SK-N-SH (cell line): ENCODE data around the gene TFRC. TPM values are rescaled to one million over a fixed set of nuclear protein-coding genes. Genes with fewer than 3 reads are reported as not detected.

ENCODE experiments used
- CTCF ChIA-PET: fragments of 300-600, 350-600 bp; formaldehyde crosslinking; extraction: SDS; loops from one replicate; lab custom pipeline; 2021; lab: Yijun Ruan, JAX
- POLR2A ChIA-PET: fragments of 350-600 bp; sonication (Branson Sonifier 250); formaldehyde crosslinking; extraction: SDS; loops from one replicate; lab custom pipeline; 2020; ENCODE audit warnings: antibody characterized with exemption, inconsistent platforms; lab: Yijun Ruan, JAX
- DNase-seq: peaks from one replicate; pipeline ENCODE4 v3.0.0; 2012
- H2AFZ ChIP-seq: fragments of 200-600 bp; sonication (generic); 2 replicates; pipeline ENCODE4 v1.8.1; 2016; ENCODE audit warnings: antibody characterized with exemption, mild to moderate bottlenecking, low read depth
- H3F3A ChIP-seq: fragments of 200-600 bp; sonication (generic); replicated peaks from 2 replicates; pipeline ENCODE3; 2016; ENCODE audit warnings: antibody characterized with exemption, mild to moderate bottlenecking; ENCODE audit not compliant: insufficient read depth
- H3K27ac ChIP-seq, 2 experiments: fragments of 200-500 bp in 1 of 2; fragments of 200-600 bp in 1 of 2; sonication (Bioruptor generic) in 1 of 2; sonication (generic), shearing (Covaris generic) in 1 of 2; 2 replicates each; pipeline versions ENCODE4 v1.5.1 to v1.6.1; 2014 to 2016; ENCODE audit warnings: low read depth in 2 of 2, inconsistent platforms in 1 of 2, low read length in 1 of 2, mild to moderate bottlenecking in 1 of 2, mixed read lengths in 1 of 2
- H3K27me3 ChIP-seq: fragments of 200-600 bp; sonication (generic), shearing (Covaris generic); 2 replicates; pipeline ENCODE4 v1.6.1; 2016; ENCODE audit warnings: mixed run types; ENCODE audit not compliant: insufficient read depth
- H3K36me3 ChIP-seq, 2 experiments: fragments of 200-500 bp in 1 of 2; fragments of 200-600 bp in 1 of 2; sonication (Bioruptor generic) in 1 of 2; sonication (generic) in 1 of 2; replicated peaks in 1 of 2; 2 replicates each; pipeline versions ENCODE3 to v1.5.1; 2014 to 2016; ENCODE audit warnings: low read length in 1 of 2, mild to moderate bottlenecking in 1 of 2; ENCODE audit not compliant: insufficient read depth in 2 of 2, control insufficient read depth in 1 of 2
- H3K4me1 ChIP-seq, 2 experiments: fragments of 200-500 bp in 1 of 2; fragments of 200-600 bp in 1 of 2; sonication (Bioruptor generic) in 1 of 2; sonication (generic), shearing (Covaris generic) in 1 of 2; 2 replicates each; pipeline versions ENCODE4 v1.5.1 to v1.6.1; 2014 to 2016; ENCODE audit warnings: low read depth in 1 of 2, low read length in 1 of 2, mixed run types in 1 of 2; ENCODE audit not compliant: insufficient read depth in 2 of 2, control insufficient read depth in 1 of 2
- H3K4me2 ChIP-seq: fragments of 200-600 bp; sonication (generic), shearing (Covaris generic); 2 replicates; pipeline ENCODE4 v1.6.1; 2017; ENCODE audit warnings: mixed run types
- H3K4me3 ChIP-seq, 2 experiments: fragments of 200-500 bp in 1 of 2; fragments of 200-600 bp in 1 of 2; sonication (Bioruptor generic) in 1 of 2; sonication (generic), shearing (Covaris generic) in 1 of 2; 2 replicates each; pipeline versions ENCODE4 v1.5.1 to v1.8.1; 2014 to 2016; ENCODE audit warnings: low read depth in 2 of 2, inconsistent platforms in 1 of 2, low read length in 1 of 2, mild to moderate bottlenecking in 1 of 2, mixed read lengths in 1 of 2, moderate library complexity in 1 of 2
- H3K79me2 ChIP-seq: fragments of 200-600 bp; sonication (generic); 2 replicates; pipeline ENCODE4 v1.8.1; 2017; ENCODE audit warnings: mild to moderate bottlenecking; ENCODE audit not compliant: insufficient read depth
- H3K9ac ChIP-seq: fragments of 200-600 bp; sonication (generic); 2 replicates; pipeline ENCODE4 v1.6.1; 2017; ENCODE audit warnings: mixed run types
- H3K9me2 ChIP-seq: fragments of 200-600 bp; sonication (generic); 2 replicates; pipeline ENCODE4 v1.6.1; 2017; ENCODE audit warnings: mixed run types
- H3K9me3 ChIP-seq: fragments of 200-600 bp; sonication (generic); 2 replicates; pipeline ENCODE4 v1.6.1; 2017; ENCODE audit warnings: mixed run types, mild to moderate bottlenecking, moderate library complexity
- H4K20me1 ChIP-seq: fragments of 200-600 bp; sonication (generic); 2 replicates; pipeline ENCODE4 v1.6.1; 2017; ENCODE audit warnings: mild to moderate bottlenecking, mixed run types; ENCODE audit not compliant: insufficient read depth
- CHD2 ChIP-seq: fragments of 150-350 bp; IDR thresholded peaks from 2 replicates; pipeline ENCODE4 v1.6.1; 2018; ENCODE audit warnings: low read length; ENCODE audit not compliant: partially characterized antibody
- EP300 ChIP-seq, 2 experiments: IDR thresholded peaks; 2 replicates each; pipeline versions ENCODE4 v1.4.0 to v1.6.1; 2012; ENCODE audit warnings: borderline replicate concordance in 1 of 2, low read depth in 1 of 2, low read length in 1 of 2
- EZH2phosphoT487 ChIP-seq: fragments of 200-600 bp; sonication (generic); IDR thresholded peaks from 2 replicates; pipeline ENCODE4 v1.6.1; 2017; ENCODE audit warnings: low read depth, mixed run types, mild to moderate bottlenecking, antibody characterized with exemption, moderate library complexity, borderline replicate concordance
- FOXJ3 ChIP-seq: sonication (generic); formaldehyde crosslinking; IDR thresholded peaks from 2 replicates; pipeline ENCODE4 v1.5.1; 2020; ENCODE audit warnings: mild to moderate bottlenecking, missing genetic modification reagents
- FOXM1 ChIP-seq: IDR thresholded peaks from 2 replicates; pipeline ENCODE4 v1.4.0; 2012; ENCODE audit warnings: low read depth, mild to moderate bottlenecking
- GABPA ChIP-seq: IDR thresholded peaks from 2 replicates; pipeline ENCODE4 v1.4.0; 2012; ENCODE audit warnings: low read depth, mild to moderate bottlenecking
- GATA2 ChIP-seq: sonication (generic); formaldehyde crosslinking; IDR thresholded peaks from 2 replicates; pipeline ENCODE4 v1.5.0; 2020; ENCODE audit warnings: mild to moderate bottlenecking, missing genetic modification reagents
- JUND ChIP-seq: IDR thresholded peaks from 2 replicates; pipeline ENCODE4 v1.4.0; 2012
- MEF2A ChIP-seq: IDR thresholded peaks from 2 replicates; pipeline ENCODE4 v1.4.0; 2012; ENCODE audit warnings: low read depth, borderline replicate concordance
- NFIC ChIP-seq: IDR thresholded peaks from 2 replicates; pipeline ENCODE4 v1.4.0; 2012; ENCODE audit warnings: borderline replicate concordance
- NRF1 ChIP-seq: IDR thresholded peaks from 2 replicates; pipeline ENCODE4 v1.6.1; 2012; ENCODE audit warnings: low read depth, mild to moderate bottlenecking, low read length
- RAD21 ChIP-seq: IDR thresholded peaks from 2 replicates; pipeline ENCODE4 v1.6.1; 2012; ENCODE audit warnings: mild to moderate bottlenecking, low read length
- SIN3A ChIP-seq: IDR thresholded peaks from 2 replicates; pipeline ENCODE4 v1.6.1; 2012; ENCODE audit warnings: low read depth, mild to moderate bottlenecking, low read length, moderate library complexity, borderline replicate concordance
- SMC3 ChIP-seq: IDR thresholded peaks from 2 replicates; pipeline ENCODE4 v1.6.1; 2012; ENCODE audit warnings: low read depth, low read length, improper control_type of control experiment
- TCF12 ChIP-seq: IDR thresholded peaks from 2 replicates; pipeline ENCODE4 v1.4.0; 2012
- WGBS: methylation state at CpG from one replicate; pipeline ENCODE4 v1.1.6; 2017; ENCODE audit warnings: low lambda C conversion rate; 5-methylcytosine and 5-hydroxymethylcytosine counted together
- polyA plus RNA-seq, 3 experiments: library from polyadenylated mRNA; depleted of rRNA; stranded (reverse); fragments of >200 nt; gene quantifications; 2 replicates each; pipeline ENCODE4 v1.2.3, GENCODE V29; 2012
- TF ChIP-seq, protein P1 (sequence below): fragments of 150-350 bp; IDR thresholded peaks from 2 replicates; pipeline ENCODE4 v1.6.1; 2016; ENCODE audit warnings: mild to moderate bottlenecking, low read depth, low read length
- TF ChIP-seq, protein P2 (sequence below): IDR thresholded peaks from 2 replicates; pipeline ENCODE4 v1.4.0; 2012; ENCODE audit warnings: low read depth
- TF ChIP-seq, protein P3 (sequence below): IDR thresholded peaks from 2 replicates; pipeline ENCODE4; 2012

Gene TFRC
- polyA plus RNA-seq, 1 of the 3 experiments (the other 2 are of a cell fraction), result 35.0 TPM

DNA sequence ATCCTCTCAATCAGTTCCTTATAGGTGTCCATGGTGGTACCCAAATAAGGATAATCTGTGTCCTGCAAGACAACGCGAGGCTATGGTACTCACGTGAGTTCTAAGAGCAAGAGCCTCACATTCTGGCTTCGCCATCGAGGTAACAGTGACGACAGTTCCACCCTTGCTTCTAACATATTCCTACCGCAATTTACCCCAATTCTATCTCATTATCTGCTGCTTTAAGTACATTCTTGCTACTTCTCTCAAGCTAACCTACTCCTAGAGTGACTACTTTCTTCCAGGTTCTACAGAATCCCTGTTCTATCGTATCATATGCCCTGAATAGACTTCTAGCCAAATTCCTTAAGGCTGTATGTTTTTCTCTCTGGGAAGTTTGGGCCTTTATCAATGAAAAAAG is 26.6 kb downstream of the TFRC start:
- Histone ChIP-seq H3K4me1 (peaks cover 0 to 11% of the 10 kb centered on the region in 2 experiments; a peak in 2 of 4 replicates), H3K4me3 (no peak overlapping the region), H3K9ac (no peak overlapping the region), H3K27ac (no peak overlapping the region), H3K4me2 (no peak overlapping the region), H3K9me3 (no peaks in the 10 kb centered on the region), H3F3A (peaks cover 3% of the 10 kb centered on the region), H3K27me3 (no peaks in the 10 kb centered on the region), H3K36me3 (peaks cover 72 to 78% of the 10 kb centered on the region in 2 experiments), H4K20me1 (no peaks in the 10 kb centered on the region), H2AFZ (no peak overlapping the region), H3K79me2 (no peaks in the 10 kb centered on the region), H3K9me2 (no peaks in the 10 kb centered on the region)
- ChIA-PET POLR2A (no interaction called here), CTCF (interaction anchor here (2.2 to 2.7 kb wide), 2 partner anchors 18 to 141 kb away, joined by 8 to 12 read pairs; no protein-coding TSS in a partner anchor)
- WGBS, result 98% methylated on average over 8 of the region's 8 CpGs
- DNase-seq, result no peak
- TF ChIP-seq, protein P1, sequence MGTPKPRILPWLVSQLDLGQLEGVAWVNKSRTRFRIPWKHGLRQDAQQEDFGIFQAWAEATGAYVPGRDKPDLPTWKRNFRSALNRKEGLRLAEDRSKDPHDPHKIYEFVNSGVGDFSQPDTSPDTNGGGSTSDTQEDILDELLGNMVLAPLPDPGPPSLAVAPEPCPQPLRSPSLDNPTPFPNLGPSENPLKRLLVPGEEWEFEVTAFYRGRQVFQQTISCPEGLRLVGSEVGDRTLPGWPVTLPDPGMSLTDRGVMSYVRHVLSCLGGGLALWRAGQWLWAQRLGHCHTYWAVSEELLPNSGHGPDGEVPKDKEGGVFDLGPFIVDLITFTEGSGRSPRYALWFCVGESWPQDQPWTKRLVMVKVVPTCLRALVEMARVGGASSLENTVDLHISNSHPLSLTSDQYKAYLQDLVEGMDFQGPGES, result no peak
- TF ChIP-seq SIN3A (no peak), CHD2 (no peak), EP300 (IDR thresholded peaks at IDR 0.05; ENCODE audit: borderline replicate concordance in 1 of 2, low read depth in 1 of 2, low read length in 1 of 2) (no peak), FOXJ3 (no peak), RAD21 (no peak), EZH2phosphoT487 (no peak), GABPA (no peak), SMC3 (no peak), TCF12 (no peak), NFIC (no peak), GATA2 (CRISPR knock-in tag) (no peak), NRF1 (no peak), MEF2A (no peak)
- TF ChIP-seq, protein P2, sequence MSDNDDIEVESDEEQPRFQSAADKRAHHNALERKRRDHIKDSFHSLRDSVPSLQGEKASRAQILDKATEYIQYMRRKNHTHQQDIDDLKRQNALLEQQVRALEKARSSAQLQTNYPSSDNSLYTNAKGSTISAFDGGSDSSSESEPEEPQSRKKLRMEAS, result no peak
- TF ChIP-seq, protein P3, sequence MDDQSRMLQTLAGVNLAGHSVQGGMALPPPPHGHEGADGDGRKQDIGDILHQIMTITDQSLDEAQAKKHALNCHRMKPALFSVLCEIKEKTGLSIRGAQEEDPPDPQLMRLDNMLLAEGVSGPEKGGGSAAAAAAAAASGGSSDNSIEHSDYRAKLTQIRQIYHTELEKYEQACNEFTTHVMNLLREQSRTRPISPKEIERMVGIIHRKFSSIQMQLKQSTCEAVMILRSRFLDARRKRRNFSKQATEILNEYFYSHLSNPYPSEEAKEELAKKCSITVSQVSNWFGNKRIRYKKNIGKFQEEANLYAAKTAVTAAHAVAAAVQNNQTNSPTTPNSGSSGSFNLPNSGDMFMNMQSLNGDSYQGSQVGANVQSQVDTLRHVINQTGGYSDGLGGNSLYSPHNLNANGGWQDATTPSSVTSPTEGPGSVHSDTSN, result no peak

DNA sequence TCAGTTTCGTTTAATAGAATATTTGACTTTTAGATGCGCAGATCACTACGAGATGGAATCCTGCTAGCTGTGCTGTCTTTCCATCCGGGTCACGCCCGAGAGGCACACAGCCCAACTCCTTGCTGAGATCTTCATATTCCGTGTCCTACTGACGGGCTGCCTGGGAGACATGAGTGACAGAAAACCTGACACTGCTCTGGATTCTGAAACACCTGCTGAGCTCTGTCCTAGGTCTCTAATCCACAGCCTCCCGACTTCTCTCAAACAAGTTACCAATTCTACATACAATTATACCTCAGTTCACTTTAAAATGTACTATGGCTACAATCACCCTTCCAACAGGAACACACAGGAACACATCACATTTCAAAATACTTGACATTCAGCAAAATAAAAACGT is 27.2 kb downstream of the TFRC start:
- ChIA-PET POLR2A (no interaction called here), CTCF (interaction anchor here (0.8 to 2.7 kb wide), 3 partner anchors 10 to 142 kb away, joined by 3 to 12 read pairs (median 8); no protein-coding TSS in a partner anchor)
- no peaks in the 10 kb centered on the region for H3K9me2 ChIP-seq
- peaks cover 3% of the 10 kb centered on the region for H3F3A ChIP-seq
- peaks cover 0 to 14% of the 10 kb centered on the region in 2 experiments; a peak in 2 of 4 replicates for H3K4me1 ChIP-seq
- 96% methylated on average over 10 of the region's 10 CpGs for WGBS
- H2AFZ ChIP-seq, result no peak overlapping the region
- no peaks in the 10 kb centered on the region for H3K79me2 ChIP-seq
- no peak for DNase-seq
- H3K27ac ChIP-seq, result no peak overlapping the region
- H3K4me2 ChIP-seq, result no peak overlapping the region
- H3K4me3 ChIP-seq, result no peak overlapping the region
- TF ChIP-seq JUND (no peak), FOXM1 (no peak)
- TF ChIP-seq, all 33 proteins: peak for 0
- Histone ChIP-seq H4K20me1 (no peaks in the 10 kb centered on the region), H3K27me3 (no peaks in the 10 kb centered on the region), H3K9me3 (no peaks in the 10 kb centered on the region), H3K36me3 (peaks cover 66 to 78% of the 10 kb centered on the region in 2 experiments), H3K9ac (no peak overlapping the region)
